Hematopoietic multipotent progenitor cell treated with erythropoietin and hydrocortisone succinate and interleukin-3 and kit ligand, for 8 days (in vitro differentiated cells): Measurements from ENCODE around the gene IPO13.

ENCODE experiments used
- DNase-seq: peaks from one replicate; pipeline ENCODE4 v3.0.0-alpha.2; 2015

Gene IPO13

GRCh38 chr1:43946236-43947060, at the start of gene IPO13:
Gene IPO13, plus strand, starts transcription at chr1:43946950. Its CDS starts 651 bp downstream, at chr1:43947601.
- peak; percentile 96 for DNase-seq

GRCh38 chr1:43898981-43899380, 47.8 kb upstream of the IPO13 start:
- DNase-seq: no peak

GRCh38 chr1:43900386-43900785, 46.4 kb upstream of the IPO13 start:
- DNase-seq: no peak

GRCh38 chr1:43901196-43901961, 45.4 kb upstream of the IPO13 start:
- peak; percentile 27 for DNase-seq

- DNase-seq: no peak
Observed at GRCh38 chr1:43902058-43902831, 44.5 kb upstream of the IPO13 start.

- no peak for DNase-seq
Observed at GRCh38 chr1:43904660-43905551, 41.8 kb upstream of the IPO13 start.

GRCh38 chr1:43908226-43908625, 38.5 kb upstream of the IPO13 start:
- no peak for DNase-seq

- DNase-seq: no peak
Observed at GRCh38 chr1:43908858-43909257, 37.9 kb upstream of the IPO13 start.

GRCh38 chr1:43910343-43910742, 36.4 kb upstream of the IPO13 start:
- DNase-seq: no peak

GRCh38 chr1:43912607-43913006, 34.1 kb upstream of the IPO13 start:
- no peak for DNase-seq

- DNase-seq: no peak
Observed at GRCh38 chr1:43913051-43913501, 33.7 kb upstream of the IPO13 start.

GRCh38 chr1:43913666-43914360, 32.9 kb upstream of the IPO13 start:
- no peak for DNase-seq

GRCh38 chr1:43914576-43915525, 31.9 kb upstream of the IPO13 start:
- no peak for DNase-seq

GRCh38 chr1:43919906-43920305, 26.8 kb upstream of the IPO13 start:
- no peak for DNase-seq

- no peak for DNase-seq
Observed at GRCh38 chr1:43921022-43921421, 25.7 kb upstream of the IPO13 start.

GRCh38 chr1:43924516-43924915, 22.2 kb upstream of the IPO13 start:
- no peak for DNase-seq

GRCh38 chr1:43925846-43926245, 20.9 kb upstream of the IPO13 start:
- no peak for DNase-seq

- peak; percentile 43 for DNase-seq
Observed at GRCh38 chr1:43930168-43930948, 16.4 kb upstream of the IPO13 start.

- no peak for DNase-seq
Observed at GRCh38 chr1:43930949-43931275, 15.8 kb upstream of the IPO13 start.
